Right renal pelvis (tissue), 4 donors: Measurements from ENCODE around the gene CARNS1. TPM values are rescaled to one million over a fixed set of nuclear protein-coding genes. Genes with fewer than 3 reads are reported as not detected.
"Not testable (repeated sequence)": the region's sequence is repeated elsewhere in the genome, so short reads cannot be mapped to it uniquely, and the experiment has no call there.

Experiments
- DNase-seq, 4 donors: peaks; one replicate each; pipeline ENCODE4 v3.0.0-alpha.2; 2013; ENCODE audit warnings: low read depth in 4 of 4, low spot score in 3 of 4, missing footprints in 1 of 4
- polyA plus RNA-seq, 4 donors: library from polyadenylated mRNA; unstranded; fragments of 120-200 nt; gene quantifications; one replicate each; pipeline ENCODE4 v1.2.1, GENCODE V29; 2013; ENCODE audit not compliant: insufficient read length in 4 of 4

CARNS1 gene
- polyA plus RNA-seq, 4 donors, result 1.7 to 2.5 (median 2.3) TPM

DNA sequence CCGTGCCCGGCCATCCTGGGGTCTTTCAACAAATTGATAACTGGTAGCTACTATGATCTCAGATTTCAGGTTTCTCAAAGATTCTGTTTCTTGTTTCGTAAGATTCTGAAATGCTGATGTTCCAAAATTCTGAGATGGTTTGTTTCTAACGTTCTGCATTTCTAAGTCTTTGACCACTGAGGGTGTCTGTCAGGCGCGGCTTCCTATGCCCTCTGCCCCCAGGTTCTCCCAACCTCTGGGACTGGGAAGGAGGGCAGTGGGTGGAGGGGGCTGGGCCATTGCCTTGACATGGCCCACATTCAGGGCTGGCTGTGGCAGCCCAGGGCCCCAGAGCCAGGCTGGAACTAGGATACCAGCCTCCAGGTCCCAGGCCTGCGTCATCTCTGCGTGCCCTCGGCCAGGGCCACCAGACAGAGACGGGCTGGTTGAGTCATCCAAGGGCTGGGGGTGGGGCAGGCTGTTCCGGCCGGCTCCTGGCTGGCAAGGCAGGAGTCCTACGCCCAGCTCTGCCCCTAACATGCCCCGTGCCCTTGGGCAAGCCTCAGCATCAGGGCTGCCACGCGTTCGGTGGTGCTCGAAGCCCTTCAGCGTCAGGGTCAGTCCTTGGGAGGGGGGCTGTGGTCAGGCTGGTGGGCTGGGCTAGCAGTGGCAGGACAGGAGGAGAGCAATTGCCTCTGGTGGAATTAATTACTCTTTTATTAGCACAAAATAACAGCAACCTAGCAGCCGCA is 48.4 kb downstream of the CARNS1 start:
- no peak for DNase-seq

DNA sequence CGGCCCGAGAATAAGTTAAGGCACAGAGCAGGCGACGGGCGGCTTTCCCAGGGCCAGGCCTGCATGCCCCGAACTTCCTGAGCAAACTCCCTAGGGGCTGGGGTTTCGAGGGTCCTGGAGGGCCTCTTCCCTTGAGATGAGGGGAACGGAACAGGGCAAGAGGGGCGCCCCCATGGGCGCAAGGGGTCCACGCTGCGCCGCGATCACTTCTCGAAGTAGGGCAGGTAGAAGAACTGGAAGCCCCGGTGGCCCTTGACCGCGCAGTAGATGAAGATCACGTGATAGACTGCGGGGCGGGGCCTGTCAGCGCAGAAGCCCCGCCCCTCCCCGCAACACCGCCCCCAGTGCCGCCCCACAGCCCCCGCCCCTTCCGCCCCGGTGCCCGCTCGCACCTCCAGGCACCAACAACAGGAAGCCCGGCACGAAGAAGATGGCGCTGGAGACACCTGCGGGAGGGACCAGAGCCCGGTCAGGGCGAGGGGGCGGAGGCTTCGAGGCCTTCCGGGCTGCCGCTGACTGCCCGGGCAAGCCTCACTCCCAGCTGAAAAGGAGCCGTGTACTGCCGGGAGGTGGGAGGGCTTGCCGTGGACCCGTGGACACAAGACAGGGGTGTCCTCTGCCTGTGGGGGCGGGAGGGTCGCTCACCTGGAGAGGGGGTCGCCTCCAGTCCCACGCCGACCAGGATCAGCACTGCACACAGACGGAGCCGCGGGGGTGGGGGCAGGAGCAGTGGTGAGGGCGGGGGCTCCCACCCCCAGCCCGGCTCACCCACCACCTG is 49.1 kb downstream of the CARNS1 start:
- peak; percentile 63 to 74 (median 70) for DNase-seq

DNA sequence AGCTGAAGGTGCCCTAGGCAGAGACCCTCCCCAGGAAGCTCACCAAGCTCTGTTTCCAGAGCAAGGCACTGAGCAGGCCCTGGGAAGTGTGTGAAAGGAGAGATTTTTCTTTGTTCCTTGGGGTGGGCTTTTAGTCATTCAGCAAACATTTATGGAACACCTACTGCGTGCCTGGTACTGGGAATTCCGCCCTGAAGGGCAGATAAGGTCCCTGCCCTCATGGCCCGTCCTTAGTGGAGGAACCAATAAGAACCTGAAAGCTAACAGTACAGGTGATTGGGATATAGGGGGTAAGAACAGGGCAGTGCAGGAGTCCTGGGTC is 49.7 kb downstream of the CARNS1 start:
- no peak for DNase-seq

DNA sequence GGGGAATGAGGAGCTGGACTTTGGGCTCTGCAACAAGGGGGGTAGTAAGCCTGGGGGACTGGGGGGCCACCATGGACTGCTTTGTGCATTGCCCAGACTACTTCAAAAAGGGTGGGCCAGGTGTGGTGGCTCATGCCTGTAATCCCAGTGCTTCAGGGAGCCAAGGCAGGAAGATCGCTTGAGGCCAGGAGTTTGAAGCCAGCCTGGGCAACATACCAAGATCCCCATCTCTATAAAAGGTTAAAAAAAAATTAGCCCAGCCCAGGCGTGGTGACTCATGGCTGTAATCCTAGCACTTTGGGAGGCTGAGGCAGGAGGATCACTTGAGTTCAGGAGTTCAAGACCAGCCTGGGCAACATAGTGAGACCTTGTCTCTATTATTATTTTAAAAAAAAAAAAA is 50.1 kb downstream of the CARNS1 start:
- DNase-seq, result not testable (repeated sequence)

DNA sequence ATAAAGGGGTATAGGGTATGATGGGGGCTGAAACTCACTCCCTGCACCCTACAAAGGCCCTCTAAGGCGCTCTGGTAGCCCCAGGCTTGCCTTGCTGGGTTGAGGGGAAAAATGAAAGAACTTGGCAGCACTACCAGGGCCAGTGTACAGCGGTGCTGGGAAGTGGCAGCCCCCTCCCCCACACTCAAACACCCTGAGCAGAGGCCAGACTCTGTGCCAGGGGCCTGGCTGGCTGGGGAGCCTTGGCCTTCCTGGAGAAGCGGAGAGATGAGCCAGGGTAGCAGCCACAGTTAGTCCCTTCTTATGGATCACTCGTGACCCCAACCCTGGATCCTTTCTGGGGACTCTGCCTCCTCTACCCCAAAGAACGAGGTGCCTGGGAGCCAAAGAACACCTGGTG is 50.9 kb downstream of the CARNS1 start:
- no peak for DNase-seq

DNA sequence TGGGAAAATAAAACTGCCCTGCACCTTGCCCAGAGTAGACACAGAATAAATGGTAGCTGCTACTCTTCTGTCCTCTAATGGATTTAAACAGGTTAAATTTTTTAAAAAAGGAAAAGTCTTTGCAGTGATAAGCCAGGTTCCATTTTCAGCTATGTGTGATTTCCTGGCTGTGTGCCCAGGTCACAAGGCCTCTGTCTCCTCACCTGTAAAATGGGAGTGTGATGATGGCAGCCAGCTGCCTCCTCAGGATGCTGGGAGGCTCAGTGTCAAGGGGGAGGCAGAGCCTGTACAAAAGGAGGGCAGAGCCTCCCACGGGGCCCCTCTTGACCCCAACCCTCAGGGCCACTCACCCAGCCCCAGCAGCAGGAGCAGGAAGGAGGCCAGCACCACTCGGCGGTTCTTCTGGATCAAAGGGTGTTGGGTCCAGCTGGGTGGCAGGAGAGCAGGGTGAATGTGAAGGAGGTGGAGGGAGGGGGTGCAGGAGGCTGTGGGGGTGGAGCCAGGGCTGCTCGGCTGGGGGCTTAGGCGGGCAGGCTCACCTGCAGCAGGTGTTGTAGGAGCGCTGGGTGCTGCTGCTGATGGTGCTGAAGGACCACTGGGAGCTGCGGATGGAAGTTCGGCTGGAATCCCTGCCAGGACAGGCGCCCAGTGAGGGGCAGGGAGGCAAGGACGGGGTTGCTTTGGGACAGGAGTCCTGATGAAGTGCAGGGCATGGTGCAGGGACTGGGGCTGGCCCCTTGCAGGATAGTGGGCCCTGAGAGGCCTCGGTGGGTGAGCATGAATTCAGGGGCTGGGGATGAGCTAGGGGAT is 51.7 kb downstream of the CARNS1 start:
- no peak for DNase-seq

DNA sequence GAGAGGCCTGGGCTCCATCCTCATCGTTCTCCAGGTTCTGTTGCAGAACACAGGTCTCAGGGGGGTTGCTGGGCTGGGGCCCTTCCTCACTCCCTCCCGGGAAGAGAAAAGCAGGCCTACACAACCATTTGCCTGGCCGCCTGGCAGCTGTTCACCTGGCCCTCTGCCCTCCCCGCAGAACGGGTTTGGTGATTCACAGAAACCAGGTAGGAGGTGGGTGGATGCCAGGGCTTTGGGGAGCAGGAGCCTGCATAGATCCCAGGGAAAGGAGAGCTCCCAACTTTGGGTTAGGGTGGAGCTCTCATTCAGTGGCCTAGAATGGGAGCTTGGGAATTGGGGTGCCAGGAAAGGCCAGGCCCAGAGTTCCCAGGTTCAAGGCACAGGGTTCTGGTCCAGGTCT is 52.6 kb downstream of the CARNS1 start:
- no peak for DNase-seq

DNA sequence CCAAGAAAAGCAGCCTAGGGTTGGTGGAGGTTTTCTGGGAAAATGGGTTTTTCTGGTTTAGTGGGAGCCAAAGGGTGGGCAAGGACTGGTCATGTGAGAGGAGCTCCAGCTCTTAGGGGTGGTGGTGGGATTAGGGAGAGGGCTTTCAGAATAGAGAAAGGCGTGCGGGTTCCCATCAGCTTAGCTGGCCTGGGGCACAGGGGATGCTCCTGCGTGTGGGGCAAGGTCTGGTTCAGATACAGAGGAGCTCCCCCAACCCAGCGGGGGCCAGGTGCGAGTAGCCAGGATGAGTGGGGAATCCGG is 52.9 kb downstream of the CARNS1 start:
- DNase-seq, result no peak

DNA sequence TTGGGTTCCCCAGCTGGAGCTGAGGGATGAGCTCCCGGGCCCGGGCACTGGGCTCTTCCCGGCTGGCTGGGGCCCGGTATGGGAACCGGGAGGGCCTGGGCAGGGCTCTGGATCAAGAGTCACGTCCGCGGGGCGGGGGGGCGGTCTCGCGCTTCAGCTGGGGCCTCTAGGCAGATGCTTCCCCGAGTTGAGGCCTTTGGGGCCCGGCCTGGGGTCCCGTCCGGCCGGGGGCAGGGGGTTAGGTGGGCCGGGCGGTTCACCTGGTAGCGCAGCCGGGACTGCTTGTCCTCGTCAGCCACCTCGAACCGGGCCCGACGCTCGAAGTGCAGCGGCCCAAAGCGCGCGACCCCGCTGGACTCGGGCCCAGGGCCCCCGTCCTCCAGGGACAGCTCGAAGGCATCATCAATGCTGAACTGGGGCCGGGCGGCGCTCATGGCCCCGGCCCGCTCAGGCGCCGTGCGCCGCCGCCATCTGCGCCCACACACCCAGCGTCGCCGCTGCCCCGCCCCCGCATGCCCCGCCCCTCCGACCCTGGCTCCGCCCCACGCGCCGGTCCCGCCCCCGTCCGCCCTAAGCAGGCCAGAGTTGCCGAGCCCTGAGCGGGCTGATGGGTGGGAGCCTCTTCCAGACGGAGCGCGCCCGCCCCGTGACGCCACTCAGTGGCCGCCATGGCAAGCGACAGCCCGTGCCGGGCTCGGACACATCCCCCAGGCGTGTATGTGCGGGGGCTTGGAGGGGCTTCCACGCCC is 53.5 kb downstream of the CARNS1 start, which contains the start of gene TMEM134:
TMEM134 (minus strand) TSS at position 493 of the 749 bp plus-strand sequence; CDS start at position 434, 59 bp downstream.
- DNase-seq, result peak; percentile 80 to 87 (median 81)

DNA sequence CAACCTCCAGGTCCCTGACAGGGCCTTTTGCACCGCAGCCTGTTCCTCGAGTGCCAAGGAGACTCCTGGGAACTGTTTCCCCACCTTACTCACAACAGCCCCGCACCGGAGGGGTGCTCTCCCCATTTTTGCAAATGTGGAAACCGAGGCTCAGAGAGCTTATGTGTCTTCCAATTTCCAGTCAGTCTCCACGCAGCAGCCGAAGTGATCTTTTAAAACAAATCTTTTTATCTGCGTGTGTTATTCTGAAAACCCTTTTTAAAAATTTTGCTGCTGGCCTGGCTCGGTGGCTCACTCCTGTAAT is 54.0 kb downstream of the CARNS1 start:
- no peak for DNase-seq

DNA sequence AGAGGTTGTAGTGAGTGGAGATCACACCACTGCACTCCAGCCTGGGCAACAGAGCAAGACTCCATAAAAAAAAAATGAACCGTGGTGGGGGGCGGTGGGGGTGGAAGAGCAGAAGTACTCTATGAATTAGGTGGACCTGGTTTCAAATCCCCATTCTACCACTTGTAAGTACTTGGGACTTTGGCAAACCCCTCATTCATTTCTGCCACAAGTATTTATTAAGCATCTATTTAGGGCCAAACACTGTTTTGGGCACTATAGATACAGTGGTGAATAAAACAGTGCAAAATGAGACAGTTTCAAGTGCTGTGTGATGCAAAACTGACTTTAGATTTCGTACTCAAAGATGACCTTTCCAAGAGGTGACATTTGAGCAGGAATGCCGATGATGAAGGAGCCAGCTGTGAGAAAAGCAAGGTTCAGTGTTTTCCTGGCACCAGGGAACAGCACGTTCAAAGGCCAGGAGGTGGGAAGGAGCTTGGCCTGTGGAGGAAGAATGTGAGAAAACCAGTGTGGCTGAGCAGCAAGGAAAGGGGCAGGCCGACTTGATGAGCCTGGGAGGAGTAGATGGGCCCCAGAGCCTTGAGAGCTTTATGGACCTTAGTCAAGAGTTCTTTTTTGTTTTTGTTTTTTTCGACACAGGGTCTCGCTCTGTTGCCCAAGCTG is 55.0 kb downstream of the CARNS1 start:
- DNase-seq, result no peak

DNA sequence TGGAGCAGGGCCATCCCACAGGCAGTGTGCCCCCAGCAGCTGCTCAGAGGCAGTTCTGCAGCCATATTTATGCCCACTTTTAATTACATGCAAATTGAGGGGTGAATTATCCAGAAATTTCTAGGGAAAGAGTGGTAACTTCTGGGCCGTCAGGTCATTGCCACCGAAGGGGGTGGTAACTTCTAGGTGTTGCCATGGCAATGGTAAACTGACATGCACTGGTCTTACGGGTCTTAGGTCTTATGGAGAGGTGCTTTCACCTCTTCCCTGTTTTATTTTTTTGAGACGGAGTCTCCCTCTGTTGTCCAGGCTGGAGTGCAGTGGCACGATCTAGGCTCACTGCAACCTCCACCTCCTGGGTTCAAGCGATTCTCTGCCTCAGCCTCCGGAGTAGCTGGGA is 57.4 kb downstream of the CARNS1 start:
- DNase-seq, result no peak

Other genes starting within 250 kb of the CARNS1 start
- 10 to 100 TPM; 45.6 to 65.0 (median 49.0) TPM for gene GRK2, start 149.2 kb upstream of the CARNS1 start, polyA plus RNA-seq
- 10 to 100 TPM; 21.3 to 32.9 (median 27.4) TPM for gene ANKRD13D, start 126.4 kb upstream of the CARNS1 start, polyA plus RNA-seq
- 10 to 100 TPM; 24.3 to 32.3 (median 24.6) TPM for gene SSH3, start 112.1 kb upstream of the CARNS1 start, polyA plus RNA-seq
- 10 to 100 TPM; 18.7 to 36.1 (median 23.9) TPM for gene POLD4, start 62.1 kb upstream of the CARNS1 start, polyA plus RNA-seq
- gene CLCF1, start 42.1 kb upstream of the CARNS1 start, polyA plus RNA-seq, result 1 to 10 TPM; 4.5 to 6.3 (median 5.1) TPM
- gene RAD9A, start 23.7 kb upstream of the CARNS1 start, polyA plus RNA-seq, result 10 to 100 TPM; 20.1 to 27.3 (median 21.6) TPM
- gene PPP1CA, start 13.8 kb upstream of the CARNS1 start, polyA plus RNA-seq, result 100 to 1,000 TPM; 146 to 188 (median 155) TPM
- gene TBC1D10C, start 11.6 kb upstream of the CARNS1 start, polyA plus RNA-seq, result 1 to 10 TPM; 3.3 to 7.6 (median 5.1) TPM
- 10 to 100 TPM; 44.3 to 51.8 (median 45.4) TPM for gene RPS6KB2, start 12.8 kb downstream of the CARNS1 start, polyA plus RNA-seq
- gene PTPRCAP, start 22.0 kb downstream of the CARNS1 start, polyA plus RNA-seq, result 1 to 10 TPM in 3 of 4 donors, under 1 TPM in 1; 0.96 to 2.7 (median 1.4) TPM
- 10 to 100 TPM; 61.7 to 88.8 (median 66.6) TPM for gene CORO1B, start 27.8 kb downstream of the CARNS1 start, polyA plus RNA-seq
- not detected for gene GPR152, start 37.1 kb downstream of the CARNS1 start, polyA plus RNA-seq
- under 1 TPM; 0.20 to 0.74 (median 0.41) TPM for gene CABP4, start 39.7 kb downstream of the CARNS1 start, polyA plus RNA-seq
- 10 to 100 TPM; 43.8 to 73.6 (median 49.3) TPM for gene TMEM134, start 53.6 kb downstream of the CARNS1 start, polyA plus RNA-seq
- gene AIP, start 67.3 kb downstream of the CARNS1 start, polyA plus RNA-seq, result 10 to 100 TPM; 55.4 to 71.8 (median 59.1) TPM
- 10 to 100 TPM; 25.7 to 43.7 (median 32.1) TPM for gene PITPNM1, start 89.7 kb downstream of the CARNS1 start, polyA plus RNA-seq
- gene CDK2AP2, start 92.5 kb downstream of the CARNS1 start, polyA plus RNA-seq, result 10 to 100 TPM; 41.6 to 75.9 (median 49.0) TPM
- gene CABP2, start 107.8 kb downstream of the CARNS1 start, polyA plus RNA-seq, result under 1 TPM in 2 of 4 donors, not detected in 2; 0.19 to 0.61 TPM
- gene GSTP1, start 168.1 kb downstream of the CARNS1 start, polyA plus RNA-seq, result 1,000 to 10,000 TPM in 1 of 4 donors, 100 to 1,000 TPM in 3; 756 to 1,003 (median 789) TPM
- gene NDUFV1, start 191.3 kb downstream of the CARNS1 start, polyA plus RNA-seq, result 100 to 1,000 TPM; 168 to 207 (median 184) TPM
- gene NUDT8, start 214.3 kb downstream of the CARNS1 start, polyA plus RNA-seq, result 1 to 10 TPM; 5.0 to 8.4 (median 6.8) TPM
- under 1 TPM in 2 of 4 donors, not detected in 2; 0.04 to 0.11 TPM for gene TBX10, start 224.1 kb downstream of the CARNS1 start, polyA plus RNA-seq
- gene ACY3, start 235.1 kb downstream of the CARNS1 start, polyA plus RNA-seq, result 10 to 100 TPM; 21.4 to 39.0 (median 26.7) TPM